Uterus (tissue), 2 donors: Measurements from ENCODE around the gene NOC4L.

Experiments
- CTCF ChIP-seq, 4 experiments: fragments of 200-600 bp in 2 of 4; fragments of 450-650 bp in 2 of 4; sonication (generic) in 2 of 4; IDR thresholded peaks; one replicate each; pipeline ENCODE4 v1.5.1; 2016 to 2019; ENCODE audit warnings: antibody characterized with exemption in 4 of 4, mild to moderate bottlenecking in 2 of 4, moderate library complexity in 1 of 4
- POLR2A ChIP-seq, 2 donors: fragments of 450-650 bp; IDR thresholded peaks; one replicate each; pipeline ENCODE4 v1.6.1; 2016; ENCODE audit warnings: antibody characterized with exemption in 2 of 2, mild to moderate bottlenecking in 1 of 2, moderate library complexity in 1 of 2

GRCh38 chr12:132163041-132163910, 19.0 kb downstream of the NOC4L start:
- TF ChIP-seq CTCF (IDR thresholded peaks at IDR 0.05) (no peak), POLR2A (IDR thresholded peaks at IDR 0.05) (no peak)
